GM19238 (cell line): ENCODE measurements around the gene HMGB2.
A peak's percentile ranks its signal among the peaks of the same experiment; 100 is the strongest.

ENCODE experiments used
- DNase-seq: peaks from one replicate; pipeline ENCODE4 v3.0.0; 2011; ENCODE audit warnings: low spot score; ENCODE audit not compliant: insufficient read length

HMGB2 gene

DNA sequence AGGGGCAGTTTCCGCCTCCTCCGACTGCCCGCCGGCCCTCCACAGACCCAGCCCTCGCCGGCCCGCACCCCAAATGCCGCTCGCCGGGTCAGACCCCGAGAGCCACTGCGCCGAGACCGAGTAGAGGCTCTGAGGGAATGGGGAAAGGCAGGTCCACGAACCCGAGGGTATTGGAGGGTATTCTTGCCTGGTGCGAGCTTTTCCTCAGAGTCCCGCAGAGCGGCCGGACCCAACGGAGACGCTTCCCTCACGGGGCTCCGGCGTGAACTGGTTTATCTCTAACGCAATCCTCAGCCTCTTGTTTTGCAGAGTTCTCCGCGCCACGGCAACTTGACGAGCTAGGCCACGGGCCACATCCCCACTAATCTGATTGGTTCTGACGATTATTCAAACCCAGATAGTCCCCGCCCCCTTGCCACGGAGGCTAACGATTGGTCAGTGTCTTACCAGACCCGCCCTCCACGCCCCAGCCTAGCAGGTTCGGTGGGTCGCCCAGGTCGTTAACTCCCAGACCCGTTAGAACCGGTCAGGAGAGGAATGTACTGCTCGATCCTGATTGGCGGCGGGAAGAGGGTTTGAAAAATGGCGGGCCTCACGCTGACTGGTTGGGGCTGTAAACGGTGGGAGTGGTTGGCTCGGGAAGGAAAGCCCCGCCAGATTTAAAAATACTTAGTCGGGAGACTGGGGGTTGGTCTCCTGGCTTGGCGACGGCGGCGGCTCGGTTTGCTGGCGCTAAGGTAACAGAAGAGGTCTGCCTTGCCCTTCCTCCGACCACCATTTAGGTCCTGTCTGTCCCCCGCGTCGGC, at the start of gene HMGB2:
Gene HMGB2, minus strand, starts transcription at position 274 of the 806 bp plus-strand sequence. CDS start 709 bp downstream, outside the sequence.
- peak; percentile 93 for DNase-seq

- no peak for DNase-seq
These were observed 48.2 kb upstream of the HMGB2 start for GRCh38 chr4:173382349-173382748.

GRCh38 chr4:173381610-173382009, 47.5 kb upstream of the HMGB2 start:
- DNase-seq = no peak

DNA sequence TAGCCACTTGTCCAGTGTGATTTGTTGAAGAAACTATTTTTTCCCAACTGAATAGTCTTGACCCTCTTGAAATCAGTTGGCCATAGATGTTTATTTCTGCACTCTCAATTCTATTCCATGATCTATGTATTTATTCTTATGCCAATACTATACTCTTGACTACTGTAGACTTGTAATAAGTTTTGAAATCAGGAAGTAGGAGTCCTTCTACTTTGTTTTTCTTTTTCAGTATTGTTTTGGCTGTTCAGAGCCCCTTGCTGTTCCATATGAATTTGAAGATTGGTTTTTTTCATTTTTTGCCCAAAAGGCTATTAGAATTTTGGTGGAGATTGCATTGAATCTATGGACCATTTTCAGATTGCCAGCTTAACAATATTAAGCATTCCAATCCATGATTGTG, 46.8 kb upstream of the HMGB2 start:
- no peak for DNase-seq

GRCh38 chr4:173379929-173380328, 45.8 kb upstream of the HMGB2 start:
- DNase-seq = no peak

- no peak for DNase-seq
These were observed 40.4 kb upstream of the HMGB2 start for GRCh38 chr4:173374588-173374987.

GRCh38 chr4:173371292-173372192, 37.4 kb upstream of the HMGB2 start:
- DNase-seq = peak; percentile 34

DNA sequence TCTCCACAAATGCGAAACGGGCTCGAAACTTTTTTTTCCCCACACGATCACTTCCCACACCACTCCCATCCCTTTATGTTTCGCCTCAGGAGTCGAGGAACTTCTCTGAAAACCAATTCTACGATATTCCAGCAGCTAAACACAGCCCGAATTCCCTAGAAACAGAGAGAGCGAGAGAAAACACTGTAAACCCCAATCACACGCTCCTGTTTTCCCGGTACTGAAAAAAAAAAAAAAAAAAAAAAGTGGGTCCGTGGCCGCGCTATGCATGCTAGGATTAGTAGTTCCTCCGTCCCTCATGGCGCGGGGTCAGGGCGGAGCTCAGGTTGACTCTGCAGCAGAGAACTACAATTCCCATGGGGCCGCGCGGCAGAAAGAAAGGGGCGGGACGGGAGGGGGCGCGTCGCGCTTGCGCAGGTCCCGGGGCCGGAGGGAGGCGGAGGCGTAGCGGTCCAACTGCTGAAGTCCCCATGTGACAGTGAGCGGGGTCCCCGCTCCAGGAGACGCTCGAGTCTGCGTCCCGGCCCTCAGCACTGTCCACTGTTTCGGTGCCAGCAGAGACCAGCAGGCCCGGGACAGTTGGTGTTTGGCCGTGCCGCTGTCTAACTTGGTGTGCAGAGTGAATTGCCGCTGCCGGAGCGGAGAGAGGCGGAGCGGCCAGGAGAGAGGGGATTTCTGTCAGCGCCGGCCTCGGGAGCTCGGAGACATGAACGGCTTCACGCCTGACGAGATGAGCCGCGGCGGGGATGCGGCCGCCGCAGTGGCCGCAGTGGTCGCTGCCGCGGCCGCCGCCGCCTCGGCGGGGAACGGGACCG, 36.5 kb upstream of the HMGB2 start, which contains the start of gene SAP30:
Gene SAP30, plus strand, starts transcription at position 478 of the 815 bp plus-strand sequence. Its CDS starts 229 bp downstream, at position 707.
- DNase-seq = peak; percentile 82

DNA sequence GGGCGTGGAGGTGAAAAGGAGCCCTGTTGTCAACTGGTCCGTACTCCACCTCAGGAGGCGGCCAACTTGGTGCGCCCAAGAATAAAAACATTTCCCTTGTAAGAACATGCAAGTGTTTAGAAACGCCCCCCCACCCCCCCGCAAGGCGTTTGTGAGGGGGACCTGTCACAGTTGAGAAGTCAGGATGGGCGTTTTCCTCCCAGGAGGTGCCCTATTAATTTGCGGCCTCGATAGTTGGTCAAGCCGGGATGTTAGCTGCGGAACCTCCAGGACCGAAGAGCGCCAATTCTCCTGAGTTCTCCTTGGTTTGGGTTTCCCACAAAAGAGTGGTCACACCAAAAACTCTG, 35.9 kb upstream of the HMGB2 start:
- DNase-seq = no peak

GRCh38 chr4:173367946-173368345, 33.8 kb upstream of the HMGB2 start:
- no peak for DNase-seq

DNA sequence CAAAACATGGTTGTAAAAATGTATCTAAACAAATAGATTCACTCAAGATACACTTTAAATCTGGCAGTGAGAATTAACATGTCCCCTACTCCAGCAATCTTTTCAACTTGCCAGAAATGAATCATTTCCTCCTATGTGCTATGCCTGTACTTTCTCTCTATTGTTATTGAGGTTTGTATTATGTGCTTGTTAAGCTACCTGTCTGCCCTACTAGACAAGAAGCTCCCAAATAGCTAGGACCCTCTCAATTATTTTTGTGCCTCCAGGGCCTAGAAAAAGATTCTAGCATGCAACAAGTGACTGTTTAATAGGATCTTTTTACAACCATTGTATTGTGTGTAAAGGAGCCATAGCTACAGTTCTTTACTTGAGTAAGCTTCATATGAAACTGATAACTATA, 33.1 kb upstream of the HMGB2 start:
- DNase-seq = no peak

- no peak for DNase-seq
These were observed 31.3 kb upstream of the HMGB2 start for GRCh38 chr4:173365359-173365996.

GRCh38 chr4:173362666-173363065, 28.5 kb upstream of the HMGB2 start:
- no peak for DNase-seq

DNA sequence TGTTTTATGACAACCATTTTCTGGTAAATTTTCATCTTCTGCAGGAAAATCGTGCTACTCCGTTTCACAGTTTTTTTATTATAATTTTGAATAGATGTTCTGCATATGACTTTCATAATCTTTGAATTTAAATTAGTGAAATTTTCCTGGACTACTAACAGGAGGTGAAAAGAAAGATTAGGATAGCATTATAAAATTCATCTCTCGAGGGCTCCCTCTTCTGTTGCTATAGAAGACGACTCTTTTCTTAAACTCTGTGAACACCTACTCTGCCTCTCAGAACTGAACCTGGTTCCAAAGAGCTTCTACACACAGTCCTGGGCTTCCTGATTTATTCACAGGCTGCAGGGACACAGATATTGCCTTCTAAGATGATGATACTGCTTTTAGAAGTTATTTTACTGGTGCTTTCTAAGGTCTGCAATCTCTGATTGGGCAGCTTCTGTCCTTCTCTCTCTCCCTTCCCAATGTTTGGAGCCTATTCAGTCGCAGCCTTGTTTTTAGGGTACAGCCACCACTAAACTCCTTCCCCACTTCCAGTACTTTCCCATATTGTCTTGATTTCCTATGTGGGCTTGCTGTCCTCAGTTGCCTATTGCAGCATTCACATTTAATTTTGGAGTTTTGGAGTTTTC, 26.5 kb upstream of the HMGB2 start:
- DNase-seq = no peak

DNA sequence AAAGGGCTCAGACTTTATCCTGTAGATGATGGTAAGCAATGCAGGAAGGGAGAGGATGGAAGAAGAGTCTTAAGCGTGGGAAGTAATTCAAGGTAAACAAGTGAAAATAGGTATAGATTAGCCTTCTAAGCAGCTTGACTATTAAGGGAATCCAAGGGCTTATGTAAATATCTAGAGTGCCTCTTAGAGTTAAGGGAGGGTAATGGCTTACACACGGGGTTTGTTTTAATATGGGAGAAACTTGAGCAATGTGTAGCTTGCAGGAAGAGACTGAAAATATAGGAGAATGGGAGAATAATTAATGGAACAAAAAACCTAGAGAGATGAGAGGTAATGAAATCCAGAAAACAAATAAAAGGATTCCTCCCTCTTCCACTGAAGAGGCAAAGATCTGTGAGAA, 23.8 kb upstream of the HMGB2 start:
- no peak for DNase-seq

- no peak for DNase-seq
These were observed 13.3 kb upstream of the HMGB2 start for GRCh38 chr4:173347467-173347866.

DNA sequence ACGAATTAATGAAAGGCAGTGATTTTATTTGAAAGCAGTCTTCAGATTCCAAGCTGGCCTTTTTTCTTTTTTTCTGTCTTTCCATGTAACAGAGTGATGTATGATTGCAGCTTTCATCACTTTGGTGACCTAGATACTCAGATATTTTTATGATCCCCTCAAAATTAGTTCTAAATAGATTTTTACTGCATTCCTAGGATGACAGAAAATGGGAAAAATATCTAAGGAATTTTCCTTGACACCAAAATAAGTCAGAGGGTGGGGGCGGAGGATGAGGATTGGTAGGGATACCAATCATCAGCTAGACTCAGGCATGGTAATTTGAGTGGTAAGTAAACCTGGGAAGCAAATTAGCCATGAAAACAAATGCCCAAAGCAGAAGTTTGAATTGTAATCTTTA, 11.9 kb upstream of the HMGB2 start:
- DNase-seq = no peak

DNA sequence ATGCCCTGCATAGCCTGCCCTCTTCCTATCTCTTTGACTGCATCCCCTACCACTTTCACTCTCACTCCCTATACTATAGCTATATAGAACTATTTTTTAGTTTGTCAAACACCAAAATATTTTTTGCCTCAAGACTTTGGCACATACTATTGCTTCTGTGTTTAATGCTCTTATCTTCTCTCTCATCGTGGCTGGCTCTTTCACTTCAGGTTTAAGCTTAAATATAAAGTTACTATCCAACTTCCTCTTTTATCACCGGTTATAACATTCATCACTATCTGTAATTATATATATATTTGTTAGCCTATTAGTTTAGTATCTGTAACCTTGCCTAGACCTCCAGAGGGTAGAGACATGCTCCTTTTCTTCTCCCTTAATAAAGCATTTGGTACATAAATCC, 11.5 kb upstream of the HMGB2 start:
- DNase-seq = no peak

- DNase-seq = no peak
These were observed 9.8 kb upstream of the HMGB2 start for GRCh38 chr4:173343832-173344397.

DNA sequence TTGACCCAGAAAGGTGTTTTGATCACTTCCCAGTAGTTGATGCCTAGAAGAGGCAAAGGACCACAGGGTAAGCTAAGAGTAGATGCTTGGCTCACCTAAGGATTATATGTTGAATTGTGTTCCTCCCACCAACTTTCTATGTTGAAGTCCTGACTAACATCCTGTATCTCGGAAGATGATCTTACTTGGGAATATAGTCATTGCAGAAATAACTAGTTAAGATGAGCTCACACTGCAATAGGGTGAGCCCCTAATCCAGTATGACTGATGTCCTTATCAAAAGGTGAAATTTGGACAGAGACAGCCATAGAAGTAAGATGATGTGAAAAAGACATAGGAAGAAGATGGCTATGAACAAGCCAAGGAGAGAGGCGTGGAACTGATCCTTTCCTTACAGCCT, 3.3 kb upstream of the HMGB2 start:
- DNase-seq = no peak
